ENCODE results near the gene KRT83.

KRT83 gene

GRCh38 chr12:52334185-52334584 lies 13.0 kb upstream of the KRT83 start:
- Histone ChIP-seq H3K4me3 (ENCODE audit: insufficient read depth, low read length, poor library complexity, severe bottlenecking) (no peak overlapping the region), H3K9me2 (replicated peaks; ENCODE audit: insufficient read depth, low read length) (no peaks in the 10 kb centered on the region), H2AFZ (ENCODE audit: low read depth, low read length, severe bottlenecking) (no peak overlapping the region), H3K36me3 (ENCODE audit: low read length) (no peaks in the 10 kb centered on the region), H4K20me1 (ENCODE audit: low read depth, low read length) (no peaks in the 10 kb centered on the region), H3K4me2 (ENCODE audit: low read depth, low read length, poor library complexity, severe bottlenecking) (no peak overlapping the region), H3K27me3 (ENCODE audit: low read length) (no peaks in the 10 kb centered on the region), H3K27ac (ENCODE audit: low read depth, low read length) (no peak overlapping the region), H3K9me3 (ENCODE audit: insufficient read depth, low read length) (no peaks in the 10 kb centered on the region), H3K9ac (ENCODE audit: low read length) (no peak overlapping the region), H3F3A (ENCODE audit: insufficient read depth) (no peaks in the 10 kb centered on the region), H3K79me2 (ENCODE audit: insufficient read depth, low read length) (no peaks in the 10 kb centered on the region)
- TF ChIP-seq EZH2phosphoT487 (conservative IDR thresholded peaks at IDR 0.05; ENCODE audit: low read length) = no peak
- TF ChIP-seq CTCF (IDR thresholded peaks at IDR 0.05; ENCODE audit: insufficient read depth, low read length, poor library complexity, severe bottlenecking) = no peak

- no peaks in the 10 kb centered on the region for H3K79me2 ChIP-seq (ENCODE audit: insufficient read depth, low read length)
- H3K27me3 ChIP-seq (ENCODE audit: low read length) = no peaks in the 10 kb centered on the region
- TF ChIP-seq CTCF (IDR thresholded peaks at IDR 0.05; ENCODE audit: insufficient read depth, low read length, poor library complexity, severe bottlenecking) = no peak
- TF ChIP-seq EZH2phosphoT487 (conservative IDR thresholded peaks at IDR 0.05; ENCODE audit: low read length) = no peak
- no peaks in the 10 kb centered on the region for H3F3A ChIP-seq (ENCODE audit: insufficient read depth)
- no peak overlapping the region for H3K9ac ChIP-seq (ENCODE audit: low read length)
- H3K4me2 ChIP-seq (ENCODE audit: low read depth, low read length, poor library complexity, severe bottlenecking) = no peak overlapping the region
- no peaks in the 10 kb centered on the region for H3K9me3 ChIP-seq (ENCODE audit: insufficient read depth, low read length)
- no peak overlapping the region for H2AFZ ChIP-seq (ENCODE audit: low read depth, low read length, severe bottlenecking)
- H3K36me3 ChIP-seq (ENCODE audit: low read length) = no peaks in the 10 kb centered on the region
- no peaks in the 10 kb centered on the region for H4K20me1 ChIP-seq (ENCODE audit: low read depth, low read length)
- no peak overlapping the region for H3K4me3 ChIP-seq (ENCODE audit: insufficient read depth, low read length, poor library complexity, severe bottlenecking)
- H3K27ac ChIP-seq (ENCODE audit: low read depth, low read length) = no peak overlapping the region
- H3K9me2 ChIP-seq (replicated peaks; ENCODE audit: insufficient read depth, low read length) = no peaks in the 10 kb centered on the region
These were observed 12.1 kb upstream of the KRT83 start for GRCh38 chr12:52333321-52333720.

DNA sequence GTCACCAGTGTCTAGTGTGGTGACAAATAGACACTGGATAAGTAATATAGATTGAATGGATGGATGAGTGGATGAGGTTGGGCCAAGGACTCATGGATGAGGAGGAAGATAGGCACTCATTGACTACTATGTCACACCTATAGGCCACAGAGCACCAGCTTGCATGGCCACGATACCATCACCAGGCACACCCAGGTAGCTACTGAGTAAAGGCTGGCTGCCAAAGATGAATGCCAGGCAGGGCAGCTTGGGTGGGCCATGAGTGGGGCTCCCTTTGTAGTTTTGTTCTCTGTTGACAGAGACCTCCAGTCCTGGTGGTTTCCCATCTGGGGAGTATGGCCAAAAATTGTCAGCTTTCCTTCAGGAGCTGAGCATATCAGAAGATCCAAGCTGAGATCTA lies 11.2 kb upstream of the KRT83 start:
- no peaks in the 10 kb centered on the region for H3F3A ChIP-seq (ENCODE audit: insufficient read depth)
- TF ChIP-seq EZH2phosphoT487 (conservative IDR thresholded peaks at IDR 0.05; ENCODE audit: low read length) = no peak
- TF ChIP-seq CTCF (IDR thresholded peaks at IDR 0.05; ENCODE audit: insufficient read depth, low read length, poor library complexity, severe bottlenecking) = no peak
- no peak overlapping the region for H3K4me3 ChIP-seq (ENCODE audit: insufficient read depth, low read length, poor library complexity, severe bottlenecking)
- H3K27ac ChIP-seq (ENCODE audit: low read depth, low read length) = no peak overlapping the region
- no peak overlapping the region for H3K9ac ChIP-seq (ENCODE audit: low read length)
- no peaks in the 10 kb centered on the region for H3K27me3 ChIP-seq (ENCODE audit: low read length)
- H3K9me2 ChIP-seq (replicated peaks; ENCODE audit: insufficient read depth, low read length) = no peaks in the 10 kb centered on the region
- no peaks in the 10 kb centered on the region for H3K36me3 ChIP-seq (ENCODE audit: low read length)
- no peak overlapping the region for H2AFZ ChIP-seq (ENCODE audit: low read depth, low read length, severe bottlenecking)
- no peaks in the 10 kb centered on the region for H4K20me1 ChIP-seq (ENCODE audit: low read depth, low read length)
- no peaks in the 10 kb centered on the region for H3K9me3 ChIP-seq (ENCODE audit: insufficient read depth, low read length)
- H3K4me2 ChIP-seq (ENCODE audit: low read depth, low read length, poor library complexity, severe bottlenecking) = no peak overlapping the region
- no peaks in the 10 kb centered on the region for H3K79me2 ChIP-seq (ENCODE audit: insufficient read depth, low read length)

- H3K9me2 ChIP-seq (replicated peaks; ENCODE audit: insufficient read depth, low read length) = no peaks in the 10 kb centered on the region
- no peaks in the 10 kb centered on the region for H3K27me3 ChIP-seq (ENCODE audit: low read length)
- no peaks in the 10 kb centered on the region for H3F3A ChIP-seq (ENCODE audit: insufficient read depth)
- H3K27ac ChIP-seq (ENCODE audit: low read depth, low read length) = no peak overlapping the region
- no peak overlapping the region for H3K4me3 ChIP-seq (ENCODE audit: insufficient read depth, low read length, poor library complexity, severe bottlenecking)
- no peak overlapping the region for H3K9ac ChIP-seq (ENCODE audit: low read length)
- no peak overlapping the region for H3K4me2 ChIP-seq (ENCODE audit: low read depth, low read length, poor library complexity, severe bottlenecking)
- TF ChIP-seq CTCF (IDR thresholded peaks at IDR 0.05; ENCODE audit: insufficient read depth, low read length, poor library complexity, severe bottlenecking) = no peak
- no peak for TF ChIP-seq EZH2phosphoT487 (conservative IDR thresholded peaks at IDR 0.05; ENCODE audit: low read length)
- no peak overlapping the region for H2AFZ ChIP-seq (ENCODE audit: low read depth, low read length, severe bottlenecking)
- H3K79me2 ChIP-seq (ENCODE audit: insufficient read depth, low read length) = no peaks in the 10 kb centered on the region
- H4K20me1 ChIP-seq (ENCODE audit: low read depth, low read length) = no peaks in the 10 kb centered on the region
- H3K9me3 ChIP-seq (ENCODE audit: insufficient read depth, low read length) = no peaks in the 10 kb centered on the region
- H3K36me3 ChIP-seq (ENCODE audit: low read length) = no peaks in the 10 kb centered on the region
These were observed 10.6 kb upstream of the KRT83 start for GRCh38 chr12:52331833-52332232.
